NCI-H82 treated with DMSO at 0.1 percent for 48 hours (cell line): Measurements from ENCODE around the gene KCNMB2.

Experiments
- DNase-seq: peaks from one replicate; lab custom pipeline; 2025; ENCODE audit not compliant: unreplicated experiment; lab: John Stamatoyannopoulos, UW

The KCNMB2 gene

GRCh38 chr3:178802993-178803693 is 266.9 kb downstream of the KCNMB2 start:
- DNase-seq: no peak

- DNase-seq: no peak
Measured at GRCh38 chr3:178804606-178805005, 268.4 kb downstream of the KCNMB2 start.

GRCh38 chr3:178805741-178806140 is 269.5 kb downstream of the KCNMB2 start:
- peak; percentile 43 for DNase-seq

GRCh38 chr3:178806651-178807050 is 270.4 kb downstream of the KCNMB2 start:
- no peak for DNase-seq

- DNase-seq: no peak
Measured at GRCh38 chr3:178807694-178808093, 271.5 kb downstream of the KCNMB2 start.

GRCh38 chr3:178808748-178809147 is 272.5 kb downstream of the KCNMB2 start:
- DNase-seq: no peak

- DNase-seq: no peak
Measured at GRCh38 chr3:178810181-178810580, 273.9 kb downstream of the KCNMB2 start.

GRCh38 chr3:178822722-178823121 is 286.5 kb downstream of the KCNMB2 start:
- no peak for DNase-seq

GRCh38 chr3:178823150-178823549 is 286.9 kb downstream of the KCNMB2 start:
- DNase-seq: no peak

GRCh38 chr3:178823591-178824246 is 287.5 kb downstream of the KCNMB2 start:
- DNase-seq: no peak

GRCh38 chr3:178826435-178827123 is 290.3 kb downstream of the KCNMB2 start:
- no peak for DNase-seq

- peak; percentile 40 for DNase-seq
Measured at GRCh38 chr3:178827285-178827856, 291.1 kb downstream of the KCNMB2 start.

- no peak for DNase-seq
Measured at GRCh38 chr3:178833695-178834094, 297.5 kb downstream of the KCNMB2 start.

GRCh38 chr3:178835033-178835432 is 298.8 kb downstream of the KCNMB2 start:
- DNase-seq: peak; percentile 33

GRCh38 chr3:178837512-178837911 is 301.3 kb downstream of the KCNMB2 start:
- no peak for DNase-seq

- DNase-seq: no peak
Measured at GRCh38 chr3:178840586-178840985, 304.4 kb downstream of the KCNMB2 start.

GRCh38 chr3:178841011-178841410 is 304.8 kb downstream of the KCNMB2 start:
- no peak for DNase-seq

- no peak for DNase-seq
Measured at GRCh38 chr3:178844916-178845315, 308.7 kb downstream of the KCNMB2 start.

- DNase-seq: no peak
Measured at GRCh38 chr3:178845420-178846118, 309.3 kb downstream of the KCNMB2 start.

- DNase-seq: no peak
Measured at GRCh38 chr3:178847190-178847589, 311.0 kb downstream of the KCNMB2 start.
